ENCODE data around the gene SLC16A11. TPM values are rescaled to one million over a fixed set of nuclear protein-coding genes. Genes with fewer than 3 reads are reported as not detected.

The SLC16A11 gene
- total RNA-seq, 2 donors from 2014 or later: 1.9 to 3.4 TPM

DNA sequence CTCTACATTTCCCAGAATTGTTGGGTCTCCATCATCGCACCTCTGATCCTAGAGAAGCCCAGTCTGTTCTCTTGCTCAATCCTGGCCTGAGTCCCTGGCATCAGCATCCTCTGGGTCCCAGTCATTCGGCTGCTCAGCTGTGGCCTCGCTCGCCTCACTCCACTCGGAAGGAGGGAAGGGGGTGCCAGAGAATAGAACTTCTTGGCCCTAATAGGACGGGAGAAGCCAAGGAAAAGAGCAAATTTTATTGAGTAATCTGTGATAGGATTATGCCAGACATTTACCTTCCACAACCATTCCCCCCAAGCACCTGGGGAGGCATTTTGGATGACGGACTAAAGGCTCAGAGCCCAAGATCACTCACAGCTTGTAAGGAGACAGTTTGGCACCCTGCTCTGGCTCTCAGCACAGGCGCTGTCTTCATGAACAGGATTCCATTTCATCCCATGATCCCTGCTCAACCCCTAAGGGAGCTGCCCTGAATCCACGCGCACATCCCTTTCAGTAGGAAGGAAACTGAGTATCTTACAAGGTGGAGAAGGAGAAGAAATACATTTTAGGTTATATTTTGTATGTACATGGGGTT lies 36.7 kb upstream of the SLC16A11 start:
- H3K4me1 ChIP-seq: no peaks in the 10 kb centered on the region
- peak; percentile 59 for DNase-seq (ENCODE audit: low spot score)
- TF ChIP-seq, protein P1, sequence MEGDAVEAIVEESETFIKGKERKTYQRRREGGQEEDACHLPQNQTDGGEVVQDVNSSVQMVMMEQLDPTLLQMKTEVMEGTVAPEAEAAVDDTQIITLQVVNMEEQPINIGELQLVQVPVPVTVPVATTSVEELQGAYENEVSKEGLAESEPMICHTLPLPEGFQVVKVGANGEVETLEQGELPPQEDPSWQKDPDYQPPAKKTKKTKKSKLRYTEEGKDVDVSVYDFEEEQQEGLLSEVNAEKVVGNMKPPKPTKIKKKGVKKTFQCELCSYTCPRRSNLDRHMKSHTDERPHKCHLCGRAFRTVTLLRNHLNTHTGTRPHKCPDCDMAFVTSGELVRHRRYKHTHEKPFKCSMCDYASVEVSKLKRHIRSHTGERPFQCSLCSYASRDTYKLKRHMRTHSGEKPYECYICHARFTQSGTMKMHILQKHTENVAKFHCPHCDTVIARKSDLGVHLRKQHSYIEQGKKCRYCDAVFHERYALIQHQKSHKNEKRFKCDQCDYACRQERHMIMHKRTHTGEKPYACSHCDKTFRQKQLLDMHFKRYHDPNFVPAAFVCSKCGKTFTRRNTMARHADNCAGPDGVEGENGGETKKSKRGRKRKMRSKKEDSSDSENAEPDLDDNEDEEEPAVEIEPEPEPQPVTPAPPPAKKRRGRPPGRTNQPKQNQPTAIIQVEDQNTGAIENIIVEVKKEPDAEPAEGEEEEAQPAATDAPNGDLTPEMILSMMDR (IDR thresholded peaks at IDR 0.05): no peak
- no peaks in the 10 kb centered on the region for H3K9me3 ChIP-seq
- H3K4me3 ChIP-seq: no peak overlapping the region
- no peak overlapping the region for H3K27ac ChIP-seq
- H3K36me3 ChIP-seq: no peaks in the 10 kb centered on the region
- no peaks in the 10 kb centered on the region for H3K27me3 ChIP-seq

DNA sequence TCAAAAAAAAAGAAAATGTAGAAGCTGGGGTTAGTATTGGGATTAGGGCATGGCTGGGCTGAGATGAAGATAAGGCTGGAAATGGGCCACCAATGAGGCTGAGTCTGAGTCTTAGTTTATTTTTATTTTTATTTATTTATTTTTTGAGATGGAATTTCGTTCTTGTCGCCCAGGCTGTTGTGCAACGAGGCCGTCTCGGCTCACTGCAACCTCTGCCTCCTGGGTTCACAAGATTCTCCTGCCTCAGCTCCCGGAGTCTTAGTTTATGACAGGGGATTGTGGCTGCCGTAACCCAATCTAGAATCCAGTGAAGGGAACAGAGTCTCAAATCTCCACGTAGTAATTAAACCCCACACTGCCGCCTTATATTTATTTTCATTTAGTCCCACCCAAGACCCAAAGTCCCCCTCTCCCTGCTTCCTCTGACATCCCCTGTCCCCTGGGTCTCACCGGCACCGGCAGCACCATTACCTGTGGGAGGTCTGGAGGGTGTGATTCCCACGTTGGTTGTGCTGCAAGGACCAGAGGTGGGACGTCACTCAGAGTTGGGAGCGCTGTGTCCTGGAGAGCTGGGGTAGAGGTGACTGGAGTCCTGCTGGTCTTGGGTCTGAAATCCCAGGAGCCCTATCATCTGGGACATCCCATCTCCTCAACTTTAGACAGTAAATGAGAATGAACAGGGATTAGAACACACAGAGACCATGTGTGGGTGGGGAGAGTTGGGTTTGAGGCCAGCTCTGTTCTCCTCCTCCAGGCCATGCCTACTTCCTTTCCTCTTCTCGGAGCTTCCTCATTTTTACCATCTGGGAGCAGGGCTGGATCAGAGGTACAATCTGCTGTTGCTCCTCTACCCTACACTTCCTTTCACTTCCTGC lies 35.9 kb upstream of the SLC16A11 start, which contains the start of gene CLEC10A:
Gene CLEC10A (minus strand): TSS at position 671 of the 875 bp plus-strand sequence. CDS start 1,439 bp downstream, outside the sequence.
- DNase-seq (ENCODE audit: low spot score): no peak
- TF ChIP-seq, protein P1 (IDR thresholded peaks at IDR 0.05): no peak
- Histone ChIP-seq H3K4me3 (no peak within 1 kb of the TSS), H3K4me1 (no peaks in the 10 kb centered on the region), H3K36me3 (no peaks in the 10 kb centered on the region), H3K27me3 (no peaks in the 10 kb centered on the region), H3K27ac (no peak within 1 kb of the TSS), H3K9me3 (no peaks in the 10 kb centered on the region)

DNA sequence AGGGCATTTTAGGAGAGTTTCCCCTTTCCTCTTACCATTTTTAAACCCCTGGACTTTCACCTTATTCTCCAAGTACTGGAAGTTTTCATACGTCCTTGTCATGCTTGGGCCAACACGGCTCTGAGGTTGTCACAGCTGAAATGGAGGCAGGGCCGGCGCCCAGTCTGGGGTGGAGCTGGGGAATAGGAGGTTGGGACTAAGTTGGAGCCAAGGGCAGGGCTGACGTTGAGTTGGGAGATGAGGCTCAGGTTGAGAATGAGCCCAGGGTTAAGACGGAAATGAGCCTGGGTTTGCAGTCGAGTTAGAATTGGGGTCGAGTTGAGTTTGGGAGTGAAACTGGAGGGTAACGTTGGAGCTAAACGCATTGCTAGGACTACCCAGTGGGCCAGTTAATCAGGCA lies 34.8 kb upstream of the SLC16A11 start:
- no peak for DNase-seq (ENCODE audit: low spot score)
- Histone ChIP-seq H3K27me3 (no peaks in the 10 kb centered on the region), H3K36me3 (no peaks in the 10 kb centered on the region), H3K27ac (no peak overlapping the region), H3K9me3 (no peaks in the 10 kb centered on the region), H3K4me3 (no peak overlapping the region), H3K4me1 (no peaks in the 10 kb centered on the region)
- TF ChIP-seq, protein P1 (IDR thresholded peaks at IDR 0.05): no peak

DNA sequence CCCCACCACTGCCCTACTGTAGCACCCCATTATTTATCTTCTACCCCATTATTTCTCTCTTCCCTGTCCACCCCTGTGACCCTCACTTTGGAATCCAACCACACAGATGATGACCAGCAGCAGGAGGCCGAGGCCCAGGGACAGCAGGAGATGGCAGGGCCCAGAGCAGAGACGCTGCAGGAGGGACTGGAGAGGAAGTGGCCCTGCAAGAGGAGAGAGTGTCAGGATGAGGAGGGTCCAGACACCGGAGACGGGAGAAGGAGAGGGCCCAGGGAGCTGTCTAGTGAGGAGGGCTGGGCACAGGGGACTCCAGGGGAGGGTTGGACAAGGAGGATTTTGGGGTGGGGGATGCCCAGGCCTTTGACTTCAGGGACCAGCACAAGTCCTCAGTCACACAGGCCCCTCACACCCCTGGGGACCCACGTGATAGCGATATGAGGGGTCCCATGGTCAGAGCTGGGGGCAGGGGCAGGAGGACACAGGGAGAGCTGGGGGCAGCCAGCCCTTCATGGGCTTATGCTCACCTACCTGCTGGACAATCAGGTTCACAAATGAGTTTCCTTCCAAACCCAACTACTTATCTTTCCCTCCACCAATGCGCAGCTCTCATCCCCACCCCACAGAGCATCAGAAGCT lies 34.1 kb upstream of the SLC16A11 start:
- Histone ChIP-seq H3K4me1 (no peaks in the 10 kb centered on the region), H3K9me3 (no peaks in the 10 kb centered on the region), H3K36me3 (no peaks in the 10 kb centered on the region), H3K27ac (no peak overlapping the region), H3K4me3 (no peak overlapping the region), H3K27me3 (no peaks in the 10 kb centered on the region)
- TF ChIP-seq, protein P1 (IDR thresholded peaks at IDR 0.05): no peak
- no peak for DNase-seq (ENCODE audit: low spot score)

DNA sequence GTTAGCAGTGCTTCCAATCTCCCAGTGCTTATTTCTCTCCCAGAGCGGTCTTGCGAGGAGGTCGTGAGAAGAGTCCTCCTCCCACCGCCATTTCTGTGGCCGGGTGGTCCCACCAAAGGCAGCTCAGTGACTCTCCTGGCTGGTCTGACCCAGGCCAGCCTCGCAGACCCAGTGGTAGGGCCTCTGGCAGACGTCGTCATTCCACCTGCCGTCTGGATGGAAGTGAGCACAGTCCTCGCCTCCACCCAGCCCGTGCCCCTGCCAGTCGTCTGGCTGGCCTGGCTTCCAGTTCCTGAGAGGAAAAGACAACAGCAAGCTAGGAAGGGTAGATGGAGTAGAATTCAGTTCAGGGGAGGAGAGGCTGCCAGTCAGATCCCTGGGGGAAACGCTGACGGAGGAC lies 31.0 kb upstream of the SLC16A11 start:
- DNase-seq (ENCODE audit: low spot score): no peak
- Histone ChIP-seq H3K4me1 (no peaks in the 10 kb centered on the region), H3K4me3 (no peak overlapping the region), H3K9me3 (no peaks in the 10 kb centered on the region), H3K27me3 (no peaks in the 10 kb centered on the region), H3K36me3 (no peaks in the 10 kb centered on the region), H3K27ac (no peak overlapping the region)
- TF ChIP-seq, protein P1 (IDR thresholded peaks at IDR 0.05): no peak
